DND-41 (cell line): ENCODE results near the gene RAD51C.

Source experiments
- ATAC-seq: fragments of 200-7000 bp; cut with Tn5 transposase; 3 replicates; pipeline ENCODE4 v1.9.1; 2021; ENCODE audit warnings: low read depth; ENCODE audit not compliant: insufficient read depth
- DNase-seq: peaks from one replicate; pipeline ENCODE4 v3.0.0-alpha.2; 2020
- H2AFZ ChIP-seq: 2 replicates; pipeline ENCODE4 v1.6.0; 2012; ENCODE audit warnings: low read depth, low read length
- H3K27ac ChIP-seq: 2 replicates; pipeline ENCODE4 v1.5.1; 2012; ENCODE audit warnings: low read length, inconsistent platforms
- H3K27me3 ChIP-seq: fragments of 200-600 bp; sonication (generic); 2 replicates; pipeline ENCODE4 v1.6.0; 2012; ENCODE audit warnings: low read length, mild to moderate bottlenecking, inconsistent platforms; ENCODE audit not compliant: insufficient read depth, poor library complexity
- H3K36me3 ChIP-seq: 2 replicates; pipeline ENCODE4 v1.5.1; 2012; ENCODE audit warnings: low read length, inconsistent platforms; ENCODE audit not compliant: insufficient read depth
- H3K4me1 ChIP-seq: 2 replicates; pipeline ENCODE4 v1.5.1; 2012; ENCODE audit warnings: mild to moderate bottlenecking, low read length; ENCODE audit not compliant: insufficient read depth
- H3K4me2 ChIP-seq: 2 replicates; pipeline ENCODE4 v1.6.0; 2012; ENCODE audit warnings: mild to moderate bottlenecking, moderate library complexity, low read length, inconsistent platforms; ENCODE audit not compliant: insufficient read depth
- H3K4me3 ChIP-seq, 2 experiments: fragments of 200-600 bp in 1 of 2; shearing (Covaris generic) in 1 of 2; 2 replicates each; pipeline ENCODE4 v1.5.1; 2012 to 2016; ENCODE audit warnings: inconsistent platforms in 2 of 2, low read length in 2 of 2, mild to moderate bottlenecking in 2 of 2, low read depth in 1 of 2, moderate library complexity in 1 of 2
- H3K79me2 ChIP-seq: 2 replicates; pipeline ENCODE4 v1.6.0; 2012; ENCODE audit warnings: low read length, inconsistent platforms; ENCODE audit not compliant: insufficient read depth
- H3K9ac ChIP-seq: 2 replicates; pipeline ENCODE4 v1.6.0; 2012; ENCODE audit warnings: low read depth, mild to moderate bottlenecking, inconsistent platforms, low read length, moderate library complexity
- H3K9me3 ChIP-seq: 2 replicates; pipeline ENCODE4 v1.5.1; 2012; ENCODE audit warnings: low read length, moderate library complexity, mild to moderate bottlenecking, inconsistent platforms; ENCODE audit not compliant: insufficient read depth, severe bottlenecking
- H4K20me1 ChIP-seq: 2 replicates; pipeline ENCODE4 v1.6.0; 2012; ENCODE audit warnings: low read length; ENCODE audit not compliant: insufficient read depth
- EZH2 ChIP-seq: IDR thresholded peaks from 3 replicates; pipeline ENCODE4 v1.6.1; 2012; ENCODE audit warnings: borderline replicate concordance, low read depth, mild to moderate bottlenecking, moderate library complexity, low read length, inconsistent platforms; ENCODE audit not compliant: severe bottlenecking
- TF ChIP-seq, protein P1 (sequence below): IDR thresholded peaks from 2 replicates; pipeline ENCODE4 v1.5.1; 2012; ENCODE audit warnings: borderline replicate concordance, low read length, moderate library complexity, mild to moderate bottlenecking; ENCODE audit not compliant: poor library complexity, severe bottlenecking; ENCODE audit errors: extremely low read depth

RAD51C gene

DNA sequence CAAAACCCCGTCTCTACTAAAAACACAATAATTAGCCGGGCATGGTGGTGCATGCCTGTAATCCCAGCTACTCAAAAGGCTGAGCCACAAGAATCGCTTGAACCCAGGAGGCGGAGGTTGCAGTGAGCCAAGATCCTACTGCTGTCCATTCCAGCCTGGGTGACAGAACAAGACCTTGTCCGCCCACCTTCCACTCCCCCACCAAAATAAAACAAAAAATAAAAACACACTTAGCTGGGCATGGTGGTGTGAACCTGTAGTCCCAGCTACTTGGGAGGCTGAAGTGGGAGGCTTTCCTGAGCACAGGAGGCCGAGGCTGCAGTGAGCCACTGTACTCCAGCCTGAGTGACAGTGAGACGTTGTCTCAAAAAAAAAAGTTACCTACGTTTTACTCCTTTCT is 66.5 kb downstream of the RAD51C start:
- no peak for DNase-seq
- Histone ChIP-seq H3K9ac (no peak overlapping the region), H3K27ac (no peak overlapping the region), H3K4me3 (no peak overlapping the region), H3K79me2 (no peaks in the 10 kb centered on the region), H3K36me3 (no peaks in the 10 kb centered on the region), H3K4me1 (no peaks in the 10 kb centered on the region), H3K4me2 (no peak overlapping the region), H3K27me3 (peaks cover 14% of the 10 kb centered on the region), H4K20me1 (no peaks in the 10 kb centered on the region), H2AFZ (no peak overlapping the region), H3K9me3 (no peaks in the 10 kb centered on the region)
- no peak for ATAC-seq
- TF ChIP-seq, protein P1, sequence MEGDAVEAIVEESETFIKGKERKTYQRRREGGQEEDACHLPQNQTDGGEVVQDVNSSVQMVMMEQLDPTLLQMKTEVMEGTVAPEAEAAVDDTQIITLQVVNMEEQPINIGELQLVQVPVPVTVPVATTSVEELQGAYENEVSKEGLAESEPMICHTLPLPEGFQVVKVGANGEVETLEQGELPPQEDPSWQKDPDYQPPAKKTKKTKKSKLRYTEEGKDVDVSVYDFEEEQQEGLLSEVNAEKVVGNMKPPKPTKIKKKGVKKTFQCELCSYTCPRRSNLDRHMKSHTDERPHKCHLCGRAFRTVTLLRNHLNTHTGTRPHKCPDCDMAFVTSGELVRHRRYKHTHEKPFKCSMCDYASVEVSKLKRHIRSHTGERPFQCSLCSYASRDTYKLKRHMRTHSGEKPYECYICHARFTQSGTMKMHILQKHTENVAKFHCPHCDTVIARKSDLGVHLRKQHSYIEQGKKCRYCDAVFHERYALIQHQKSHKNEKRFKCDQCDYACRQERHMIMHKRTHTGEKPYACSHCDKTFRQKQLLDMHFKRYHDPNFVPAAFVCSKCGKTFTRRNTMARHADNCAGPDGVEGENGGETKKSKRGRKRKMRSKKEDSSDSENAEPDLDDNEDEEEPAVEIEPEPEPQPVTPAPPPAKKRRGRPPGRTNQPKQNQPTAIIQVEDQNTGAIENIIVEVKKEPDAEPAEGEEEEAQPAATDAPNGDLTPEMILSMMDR: no peak
- no peak for TF ChIP-seq EZH2

GRCh38 chr17:58759522-58759921 is 67.1 kb downstream of the RAD51C start:
- Histone ChIP-seq H3K79me2 (no peaks in the 10 kb centered on the region), H3K9me3 (no peaks in the 10 kb centered on the region), H3K4me2 (no peak overlapping the region), H3K4me1 (no peaks in the 10 kb centered on the region), H4K20me1 (no peaks in the 10 kb centered on the region), H3K4me3 (no peak overlapping the region), H2AFZ (no peak overlapping the region), H3K9ac (no peak overlapping the region), H3K27ac (no peak overlapping the region), H3K36me3 (no peaks in the 10 kb centered on the region), H3K27me3 (peaks cover 14% of the 10 kb centered on the region)
- no peak for TF ChIP-seq EZH2
- TF ChIP-seq, protein P1: no peak
- DNase-seq (no peak), ATAC-seq (no peak)

- Histone ChIP-seq H3K27ac (no peak overlapping the region), H3K9me3 (no peaks in the 10 kb centered on the region), H3K4me2 (no peak overlapping the region), H3K4me3 (no peak overlapping the region), H4K20me1 (no peaks in the 10 kb centered on the region), H3K36me3 (no peaks in the 10 kb centered on the region), H3K79me2 (no peaks in the 10 kb centered on the region), H2AFZ (no peak overlapping the region), H3K27me3 (peaks cover 14% of the 10 kb centered on the region), H3K4me1 (no peaks in the 10 kb centered on the region), H3K9ac (no peak overlapping the region)
- ATAC-seq (no peak), DNase-seq (no peak)
- TF ChIP-seq EZH2: no peak
- TF ChIP-seq, protein P1: no peak
Measured at GRCh38 chr17:58760248-58760647, 67.8 kb downstream of the RAD51C start.

- TF ChIP-seq EZH2: no peak
- TF ChIP-seq, protein P1: no peak
- Histone ChIP-seq H3K4me1 (no peaks in the 10 kb centered on the region), H3K27me3 (peaks cover 11% of the 10 kb centered on the region), H2AFZ (no peak overlapping the region), H3K4me3 (no peak overlapping the region), H4K20me1 (no peaks in the 10 kb centered on the region), H3K36me3 (no peaks in the 10 kb centered on the region), H3K9ac (no peak overlapping the region), H3K79me2 (no peaks in the 10 kb centered on the region), H3K27ac (no peak overlapping the region), H3K4me2 (no peak overlapping the region), H3K9me3 (no peaks in the 10 kb centered on the region)
- DNase-seq (no peak), ATAC-seq (no peak)
Measured at GRCh38 chr17:58763263-58763662, 70.9 kb downstream of the RAD51C start.
